ENCODE data around the gene RSRC1.

The RSRC1 gene

DNA sequence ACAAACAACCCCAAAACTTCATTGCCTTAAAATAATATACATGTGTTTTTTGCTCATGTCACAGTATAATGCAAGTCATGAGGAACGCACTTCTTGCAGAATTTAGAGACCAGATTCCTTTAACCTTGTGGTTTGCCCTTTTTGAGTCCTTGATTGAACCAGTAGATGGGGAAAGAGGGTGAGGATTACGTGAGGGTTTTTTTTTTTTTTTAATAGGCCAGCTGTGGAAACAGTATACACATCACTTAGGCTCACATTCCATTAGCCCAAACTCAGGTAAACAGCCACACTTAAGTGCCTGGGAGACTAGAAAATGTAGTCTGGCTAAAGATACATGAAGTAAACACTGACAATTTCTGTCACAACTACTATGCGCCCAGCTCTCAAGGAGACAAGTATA, 346.2 kb downstream of the RSRC1 start:
- no peak for ATAC-seq

GRCh38 chr3:158458464-158458863, 348.6 kb downstream of the RSRC1 start:
- TF ChIP-seq, protein P1, sequence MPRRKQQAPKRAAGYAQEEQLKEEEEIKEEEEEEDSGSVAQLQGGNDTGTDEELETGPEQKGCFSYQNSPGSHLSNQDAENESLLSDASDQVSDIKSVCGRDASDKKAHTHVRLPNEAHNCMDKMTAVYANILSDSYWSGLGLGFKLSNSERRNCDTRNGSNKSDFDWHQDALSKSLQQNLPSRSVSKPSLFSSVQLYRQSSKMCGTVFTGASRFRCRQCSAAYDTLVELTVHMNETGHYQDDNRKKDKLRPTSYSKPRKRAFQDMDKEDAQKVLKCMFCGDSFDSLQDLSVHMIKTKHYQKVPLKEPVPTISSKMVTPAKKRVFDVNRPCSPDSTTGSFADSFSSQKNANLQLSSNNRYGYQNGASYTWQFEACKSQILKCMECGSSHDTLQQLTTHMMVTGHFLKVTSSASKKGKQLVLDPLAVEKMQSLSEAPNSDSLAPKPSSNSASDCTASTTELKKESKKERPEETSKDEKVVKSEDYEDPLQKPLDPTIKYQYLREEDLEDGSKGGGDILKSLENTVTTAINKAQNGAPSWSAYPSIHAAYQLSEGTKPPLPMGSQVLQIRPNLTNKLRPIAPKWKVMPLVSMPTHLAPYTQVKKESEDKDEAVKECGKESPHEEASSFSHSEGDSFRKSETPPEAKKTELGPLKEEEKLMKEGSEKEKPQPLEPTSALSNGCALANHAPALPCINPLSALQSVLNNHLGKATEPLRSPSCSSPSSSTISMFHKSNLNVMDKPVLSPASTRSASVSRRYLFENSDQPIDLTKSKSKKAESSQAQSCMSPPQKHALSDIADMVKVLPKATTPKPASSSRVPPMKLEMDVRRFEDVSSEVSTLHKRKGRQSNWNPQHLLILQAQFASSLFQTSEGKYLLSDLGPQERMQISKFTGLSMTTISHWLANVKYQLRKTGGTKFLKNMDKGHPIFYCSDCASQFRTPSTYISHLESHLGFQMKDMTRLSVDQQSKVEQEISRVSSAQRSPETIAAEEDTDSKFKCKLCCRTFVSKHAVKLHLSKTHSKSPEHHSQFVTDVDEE (CRISPR knock-in tag; IDR thresholded peaks at IDR 0.05): no peak
- ATAC-seq: no peak

More for the DNA sequence above, 346.2 kb downstream of the RSRC1 start:
- no peak for TF ChIP-seq ISL1 (CRISPR knock-in tag; IDR thresholded peaks at IDR 0.05)
- TF ChIP-seq ARNTL (CRISPR knock-in tag; IDR thresholded peaks at IDR 0.05; ENCODE audit: borderline replicate concordance, low read depth): no peak
- TF ChIP-seq ESRRG (CRISPR knock-in tag; IDR thresholded peaks at IDR 0.05): no peak
- TF ChIP-seq CSRNP3 (CRISPR knock-in tag; IDR thresholded peaks at IDR 0.05): no peak
- TF ChIP-seq CSDC2 (CRISPR knock-in tag; IDR thresholded peaks at IDR 0.05): no peak
- TF ChIP-seq TOX (CRISPR knock-in tag; IDR thresholded peaks at IDR 0.05; ENCODE audit: borderline replicate concordance): no peak
- TF ChIP-seq SNAI2 (CRISPR knock-in tag; IDR thresholded peaks at IDR 0.05): no peak
- TF ChIP-seq OSR1 (CRISPR knock-in tag; IDR thresholded peaks at IDR 0.05): no peak
- TF ChIP-seq PPARA (CRISPR knock-in tag; IDR thresholded peaks at IDR 0.05; ENCODE audit: borderline replicate concordance): no peak
- TF ChIP-seq, protein P1 (CRISPR knock-in tag; IDR thresholded peaks at IDR 0.05): no peak
- no peak for TF ChIP-seq TCF4 (CRISPR knock-in tag; IDR thresholded peaks at IDR 0.05; ENCODE audit: borderline replicate concordance)
- TF ChIP-seq ZNF565 (CRISPR knock-in tag; conservative IDR thresholded peaks at IDR 0.05; ENCODE audit: low read depth): no peak
- no peak for TF ChIP-seq BACH2 (CRISPR knock-in tag; IDR thresholded peaks at IDR 0.05; ENCODE audit: borderline replicate concordance)
- no peak for TF ChIP-seq ZC3H10 (CRISPR knock-in tag; IDR thresholded peaks at IDR 0.05)

- ATAC-seq: no peak
- TF ChIP-seq ZNF565 (CRISPR knock-in tag; conservative IDR thresholded peaks at IDR 0.05; ENCODE audit: low read depth) (no peak), GLIS3 (CRISPR knock-in tag; IDR thresholded peaks at IDR 0.05) (no peak), CSDC2 (CRISPR knock-in tag; IDR thresholded peaks at IDR 0.05) (no peak), ZNF8 (CRISPR knock-in tag; IDR thresholded peaks at IDR 0.05) (no peak), ESRRG (CRISPR knock-in tag; IDR thresholded peaks at IDR 0.05) (no peak)
- TF ChIP-seq, protein P2, sequence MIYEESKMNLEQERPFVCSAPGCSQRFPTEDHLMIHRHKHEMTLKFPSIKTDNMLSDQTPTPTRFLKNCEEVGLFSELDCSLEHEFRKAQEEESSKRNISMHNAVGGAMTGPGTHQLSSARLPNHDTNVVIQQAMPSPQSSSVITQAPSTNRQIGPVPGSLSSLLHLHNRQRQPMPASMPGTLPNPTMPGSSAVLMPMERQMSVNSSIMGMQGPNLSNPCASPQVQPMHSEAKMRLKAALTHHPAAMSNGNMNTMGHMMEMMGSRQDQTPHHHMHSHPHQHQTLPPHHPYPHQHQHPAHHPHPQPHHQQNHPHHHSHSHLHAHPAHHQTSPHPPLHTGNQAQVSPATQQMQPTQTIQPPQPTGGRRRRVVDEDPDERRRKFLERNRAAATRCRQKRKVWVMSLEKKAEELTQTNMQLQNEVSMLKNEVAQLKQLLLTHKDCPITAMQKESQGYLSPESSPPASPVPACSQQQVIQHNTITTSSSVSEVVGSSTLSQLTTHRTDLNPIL (CRISPR knock-in tag; IDR thresholded peaks at IDR 0.05; ENCODE audit: low read depth): no peak
Measured at GRCh38 chr3:158460926-158461325, 351.0 kb downstream of the RSRC1 start.

- TF ChIP-seq GLIS3 (CRISPR knock-in tag; IDR thresholded peaks at IDR 0.05): no peak
- TF ChIP-seq CSRNP3 (CRISPR knock-in tag; IDR thresholded peaks at IDR 0.05): no peak
- TF ChIP-seq SNAI2 (CRISPR knock-in tag; IDR thresholded peaks at IDR 0.05): no peak
- no peak for TF ChIP-seq TOX (CRISPR knock-in tag; IDR thresholded peaks at IDR 0.05; ENCODE audit: borderline replicate concordance)
- no peak for TF ChIP-seq TCF4 (CRISPR knock-in tag; IDR thresholded peaks at IDR 0.05; ENCODE audit: borderline replicate concordance)
- no peak for TF ChIP-seq POU6F1 (CRISPR knock-in tag; IDR thresholded peaks at IDR 0.05; ENCODE audit: borderline replicate concordance, low read depth)
- no peak for TF ChIP-seq ZFP3 (CRISPR knock-in tag; IDR thresholded peaks at IDR 0.05)
- no peak for TF ChIP-seq ARNTL (CRISPR knock-in tag; IDR thresholded peaks at IDR 0.05; ENCODE audit: borderline replicate concordance, low read depth)
- no peak for ATAC-seq
Measured at GRCh38 chr3:158463556-158463955, 353.7 kb downstream of the RSRC1 start.

Measured in SK-N-SH treated with all-trans-retinoic acid at 6 μM for 48 hours (cell line).